GM10266 (cell line): ENCODE data around the gene GABARAPL1.

Experiments
- DNase-seq: peaks from one replicate; pipeline ENCODE4 v3.0.0; 2012; ENCODE audit errors: extremely low spot score
- CTCF ChIP-seq: IDR thresholded peaks from 2 replicates; pipeline ENCODE4 v1.5.1; 2012; ENCODE audit warnings: mild to moderate bottlenecking, low read depth; ENCODE audit not compliant: control insufficient read depth, insufficient read depth; ENCODE audit errors: missing control alignments

GABARAPL1 gene

GRCh38 chr12:10251669-10252068 is 39.0 kb downstream of the GABARAPL1 start:
- TF ChIP-seq CTCF, result no peak
- DNase-seq, result no peak

GRCh38 chr12:10252201-10252600 is 39.5 kb downstream of the GABARAPL1 start:
- DNase-seq, result no peak
- no peak for TF ChIP-seq CTCF

GRCh38 chr12:10256064-10256463 is 43.4 kb downstream of the GABARAPL1 start:
- no peak for TF ChIP-seq CTCF
- no peak for DNase-seq

- TF ChIP-seq CTCF, result no peak
- no peak for DNase-seq
Measured at GRCh38 chr12:10260927-10261326, 48.2 kb downstream of the GABARAPL1 start.

GRCh38 chr12:10268037-10268436 is 55.4 kb downstream of the GABARAPL1 start:
- DNase-seq, result no peak
- no peak for TF ChIP-seq CTCF

- no peak for DNase-seq
Measured at GRCh38 chr12:10272467-10272866, 59.8 kb downstream of the GABARAPL1 start.

More at GRCh38 chr12:10272467-10272866, 59.8 kb downstream of the GABARAPL1 start:
- TF ChIP-seq CTCF, result no peak
